ENCODE results near the gene SNAPC4. TPM values are rescaled to one million over a fixed set of nuclear protein-coding genes. Genes with fewer than 3 reads are reported as not detected.
A peak's percentile ranks its signal among the peaks of the same experiment; 100 is the strongest.

SNAPC4 gene
- total and polyA plus RNA-seq, 9 of the 15 experiments (the other 6 are each of a cell fraction or from before 2014, with no cell fraction given) = 0.21 to 21.8 (median 8.8) TPM

GRCh38 chr9:136397643-136398042 is 2.3 kb downstream of the SNAPC4 start:
- Histone ChIP-seq H3K9ac (ENCODE audit: insufficient read depth in 1 of 2, low read depth in 2 of 2, low read length in 2 of 2) (no peak overlapping the region), H3K9me3 (replicated peaks; ENCODE audit: control insufficient read depth, insufficient read depth, low read depth, low read length) (no peaks in the 10 kb centered on the region), H3K4me3 (no peak overlapping the region), H3K27me3 (ENCODE audit: control insufficient read depth in 2 of 2, insufficient read depth in 2 of 2, low read length in 2 of 2) (no peaks in the 10 kb centered on the region), H3K4me1 (replicated peaks in 1 of 2; ENCODE audit: control insufficient read depth in 2 of 2, insufficient read depth in 2 of 2, low read length in 2 of 2) (peaks cover 7 to 43% of the 10 kb centered on the region in 2 experiments; a peak in 4 of 5 replicates), H3K27ac (ENCODE audit: extremely low read depth, low read depth, low read length) (no peak overlapping the region), H3K4me2 (ENCODE audit: insufficient read depth, low read length) (no peak overlapping the region), H3K9me1 (ENCODE audit: control insufficient read depth, insufficient read depth, low read length) (no peaks in the 10 kb centered on the region), H3K79me2 (ENCODE audit: control insufficient read depth, insufficient read depth, low read length) (peaks cover 28% of the 10 kb centered on the region), H3K36me3 (ENCODE audit: control insufficient read depth, insufficient read depth, low read length) (peaks cover 76% of the 10 kb centered on the region), H2AFZ (ENCODE audit: low read depth, low read length) (no peak overlapping the region), H4K20me1 (replicated peaks; ENCODE audit: control insufficient read depth, insufficient read depth, low read length) (no peaks in the 10 kb centered on the region; the same call in 1 of the 2 replicates)
- ATAC-seq (no peak), FAIRE-seq (no peak), DNase-seq (ENCODE audit: extremely low read depth in 1 of 4, low spot score in 3 of 4) (no peak)
- no TSS peak for BruUV-seq (replicated peaks)
- CTCF ChIA-PET (ENCODE audit: low intra/inter-chr PET ratio) = no interaction called here
- WGBS (ENCODE audit: insufficient coverage, low coverage, missing lambda C conversion rate) = no CpG with 5 or more reads among the region's 6 CpGs
- intact Hi-C loops (cut with micrococcal nuclease) = no loop called here
- in situ Hi-C loops (cut with MboI) = no loop called here
- TF ChIP-seq ZNF146 (CRISPR knock-in tag; IDR thresholded peaks at IDR 0.05; ENCODE audit: unreplicated experiment) (no peak), ZBTB7A (IDR thresholded peaks at IDR 0.05; ENCODE audit: borderline replicate concordance, control insufficient read depth, low read depth, low read length) (no peak), ZNF197 (CRISPR knock-in tag; IDR thresholded peaks at IDR 0.05; ENCODE audit: low read depth) (no peak), ZNF263 (CRISPR knock-in tag; IDR thresholded peaks at IDR 0.05; ENCODE audit: borderline replicate concordance) (peak; percentile 69; the same call in 1 of the 2 replicates), ZNF347 (CRISPR knock-in tag; IDR thresholded peaks at IDR 0.05; ENCODE audit: low read depth) (no peak), MEF2D (tag; conservative IDR thresholded peaks at IDR 0.05; ENCODE audit: low read depth) (no peak)
- POLR2A ChIA-PET = no interaction called here

- Histone ChIP-seq H3K9me1 (ENCODE audit: control insufficient read depth, insufficient read depth, low read length) (no peaks in the 10 kb centered on the region), H3K4me3 (no peak overlapping the region), H3K27me3 (ENCODE audit: control insufficient read depth in 2 of 2, insufficient read depth in 2 of 2, low read length in 2 of 2) (no peaks in the 10 kb centered on the region), H3K4me1 (replicated peaks in 1 of 2; ENCODE audit: control insufficient read depth in 2 of 2, insufficient read depth in 2 of 2, low read length in 2 of 2) (peaks cover 7 to 49% of the 10 kb centered on the region in 2 experiments; a peak in 4 of 5 replicates), H3K9me3 (replicated peaks; ENCODE audit: control insufficient read depth, insufficient read depth, low read depth, low read length) (no peaks in the 10 kb centered on the region), H3K4me2 (ENCODE audit: insufficient read depth, low read length) (no peak overlapping the region), H4K20me1 (replicated peaks; ENCODE audit: control insufficient read depth, insufficient read depth, low read length) (no peaks in the 10 kb centered on the region; the same call in 1 of the 2 replicates), H3K27ac (ENCODE audit: extremely low read depth, low read depth, low read length) (no peak overlapping the region), H3K36me3 (ENCODE audit: control insufficient read depth, insufficient read depth, low read length) (peaks cover 76% of the 10 kb centered on the region), H2AFZ (ENCODE audit: low read depth, low read length) (no peak overlapping the region), H3K79me2 (ENCODE audit: control insufficient read depth, insufficient read depth, low read length) (peaks cover 28% of the 10 kb centered on the region), H3K9ac (ENCODE audit: insufficient read depth in 1 of 2, low read depth in 2 of 2, low read length in 2 of 2) (0 out of 4 replicates have a peak overlapping the region, but pooled peaks of 1 of the 2 experiments have one; percentile 60)
- intact Hi-C loops (cut with micrococcal nuclease) (no loop called here), in situ Hi-C loops (cut with MboI) (no loop called here)
- no TSS peak for BruUV-seq (replicated peaks)
- POLR2A ChIA-PET = interaction anchor here (0.6 to 1.6 kb wide), 5 partner anchors 9 to 33 kb away, joined by 3 to 5 read pairs (median 3); partner anchors contain the start of gene DNLZ
- no peak for DNase-seq (ENCODE audit: extremely low read depth in 1 of 4, low spot score in 3 of 4)
- CTCF ChIA-PET (ENCODE audit: low intra/inter-chr PET ratio) = no interaction called here
- 97% methylated on average over 4 of the region's 4 CpGs for WGBS (ENCODE audit: insufficient coverage, low coverage, missing lambda C conversion rate)
- no peak for FAIRE-seq
- no peak for ATAC-seq
- TF ChIP-seq PBX2 (CRISPR knock-in tag; IDR thresholded peaks at IDR 0.05; ENCODE audit: low read depth) = no peak
- TF ChIP-seq PBX2 (tag; conservative IDR thresholded peaks at IDR 0.05; ENCODE audit: low read depth) = no peak
- TF ChIP-seq IFI16 (CRISPR knock-in tag; IDR thresholded peaks at IDR 0.05) = no peak
- no peak for TF ChIP-seq ZNF785 (CRISPR knock-in tag; IDR thresholded peaks at IDR 0.05)
- TF ChIP-seq CEBPZ (IDR thresholded peaks at IDR 0.05; ENCODE audit: borderline replicate concordance, low read depth, low read length) = no peak
Observed at GRCh38 chr9:136396219-136396515, 3.8 kb downstream of the SNAPC4 start.
